ENCODE measurements around the gene EXOC1. TPM values are rescaled to one million over a fixed set of nuclear protein-coding genes. Genes with fewer than 3 reads are reported as not detected.

The EXOC1 gene
- total and polyA plus RNA-seq, 3 donors from 2014 or later: 29.4 to 46.4 (median 40.4) TPM

GRCh38 chr4:55892156-55892555, 38.7 kb downstream of the EXOC1 start:
- H3K27me3 ChIP-seq: no peaks in the 10 kb centered on the region
- DNase-seq: no peak
- no peaks in the 10 kb centered on the region for H3K4me1 ChIP-seq
- intact Hi-C loops (cut with DNase I; ENCODE audit: low total_unique reads): no loop called here
- WGBS, 2 donors: 70 to 82% methylated on average over 2 of the region's 2 CpGs
- H3K4me3 ChIP-seq: no peak overlapping the region
- no peaks in the 10 kb centered on the region for H3K36me3 ChIP-seq (ENCODE audit: low read depth, missing control alignments)
- H3K9me3 ChIP-seq: no peaks in the 10 kb centered on the region
- H3K27ac ChIP-seq: no peak overlapping the region
- no peak for TF ChIP-seq POLR2A (IDR thresholded peaks at IDR 0.05)
- TF ChIP-seq CTCF (IDR thresholded peaks at IDR 0.05): no peak

- Histone ChIP-seq H3K27me3 (no peaks in the 10 kb centered on the region), H3K27ac (no peak overlapping the region), H3K9me3 (no peaks in the 10 kb centered on the region), H3K4me1 (no peaks in the 10 kb centered on the region), H3K36me3 (ENCODE audit: low read depth, missing control alignments) (no peaks in the 10 kb centered on the region), H3K4me3 (no peak overlapping the region)
- WGBS, 2 donors: 69 to 78% methylated on average over 3 of the region's 3 CpGs
- DNase-seq: no peak
- no peak for TF ChIP-seq POLR2A (IDR thresholded peaks at IDR 0.05)
- TF ChIP-seq CTCF (IDR thresholded peaks at IDR 0.05): no peak
- intact Hi-C loops (cut with DNase I; ENCODE audit: low total_unique reads): no loop called here
Observed at GRCh38 chr4:55896622-55897021, 43.2 kb downstream of the EXOC1 start.

GRCh38 chr4:55902677-55903076, 49.2 kb downstream of the EXOC1 start:
- 96 to 97% methylated on average over 4 of the region's 4 CpGs for WGBS, 2 donors
- Histone ChIP-seq H3K4me1 (no peaks in the 10 kb centered on the region), H3K27me3 (no peaks in the 10 kb centered on the region), H3K4me3 (no peak overlapping the region), H3K27ac (no peak overlapping the region), H3K9me3 (no peaks in the 10 kb centered on the region), H3K36me3 (ENCODE audit: low read depth, missing control alignments) (no peaks in the 10 kb centered on the region)
- TF ChIP-seq CTCF (IDR thresholded peaks at IDR 0.05): no peak
- TF ChIP-seq POLR2A (IDR thresholded peaks at IDR 0.05): no peak
- no peak for DNase-seq
- intact Hi-C loops (cut with DNase I; ENCODE audit: low total_unique reads): no loop called here

- intact Hi-C loops (cut with DNase I; ENCODE audit: low total_unique reads): no loop called here
Observed at GRCh38 chr4:55903577-55903976, 50.1 kb downstream of the EXOC1 start.

More at GRCh38 chr4:55903577-55903976, 50.1 kb downstream of the EXOC1 start:
- Histone ChIP-seq H3K4me1 (no peaks in the 10 kb centered on the region), H3K9me3 (no peaks in the 10 kb centered on the region), H3K27me3 (no peaks in the 10 kb centered on the region), H3K4me3 (no peak overlapping the region), H3K36me3 (ENCODE audit: low read depth, missing control alignments) (no peaks in the 10 kb centered on the region), H3K27ac (no peak overlapping the region)
- no peak for TF ChIP-seq POLR2A (IDR thresholded peaks at IDR 0.05)
- TF ChIP-seq CTCF (IDR thresholded peaks at IDR 0.05): no peak
- DNase-seq: no peak

All from testis (tissue), 3 donors.